Neuronal stem cell (in vitro differentiated cells): Measurements from ENCODE around the gene ZSWIM5.
"Not testable (repeated sequence)": the region's sequence is repeated elsewhere in the genome, so short reads cannot be mapped to it uniquely, and the experiment has no call there.

ENCODE experiments used
- DNase-seq: peaks from one replicate; pipeline ENCODE4 v3.0.0-alpha.2; 2013; ENCODE audit warnings: low spot score
- H2AFZ ChIP-seq: one replicate; pipeline ENCODE4 v1.6.1; 2013; ENCODE audit warnings: mild to moderate bottlenecking, low read length, inconsistent platforms
- H2AK5ac ChIP-seq: 2 replicates; pipeline ENCODE4 v1.6.1; 2013; ENCODE audit warnings: low read depth, mild to moderate bottlenecking, inconsistent platforms, low read length, moderate library complexity, mixed read lengths
- H2BK120ac ChIP-seq: 2 replicates; pipeline ENCODE4 v1.6.1; 2013; ENCODE audit warnings: low read depth, mild to moderate bottlenecking, inconsistent platforms, low read length, moderate library complexity, mixed read lengths
- H2BK12ac ChIP-seq: one replicate; pipeline ENCODE4 v1.6.1; 2013; ENCODE audit warnings: low read length, inconsistent platforms
- H2BK15ac ChIP-seq: 2 replicates; pipeline ENCODE4 v1.6.1; 2013; ENCODE audit warnings: mild to moderate bottlenecking, low read length, inconsistent platforms, mixed read lengths
- H2BK5ac ChIP-seq: one replicate; pipeline ENCODE4 v1.6.1; 2013; ENCODE audit warnings: inconsistent platforms, mild to moderate bottlenecking, low read length, moderate library complexity
- H3K14ac ChIP-seq: one replicate; pipeline ENCODE4 v1.6.1; 2013; ENCODE audit warnings: low read length, inconsistent platforms
- H3K18ac ChIP-seq: 2 replicates; pipeline ENCODE4 v1.6.1; 2013; ENCODE audit warnings: low read length, inconsistent platforms
- H3K23ac ChIP-seq: 2 replicates; pipeline ENCODE4 v1.6.1; 2013; ENCODE audit warnings: low read depth, mild to moderate bottlenecking, mixed read lengths, low read length, inconsistent platforms; ENCODE audit not compliant: poor library complexity
- H3K27ac ChIP-seq: replicated peaks from 3 replicates; pipeline ENCODE4 v1.5.1; 2013; ENCODE audit warnings: low read length, inconsistent platforms
- H3K27me3 ChIP-seq, 3 experiments: 2 replicates each; pipeline ENCODE4 v1.6.1; 2013; ENCODE audit warnings: low read length in 3 of 3, mild to moderate bottlenecking in 2 of 3, inconsistent platforms in 1 of 3, low read depth in 1 of 3, mixed read lengths in 1 of 3, moderate library complexity in 1 of 3; ENCODE audit not compliant: control insufficient read depth in 3 of 3, insufficient read depth in 3 of 3
- H3K36me3 ChIP-seq, 2 donors: replicated peaks in 1 of 2; 2 replicates each; pipeline ENCODE4 v1.6.1; 2013; ENCODE audit warnings: low read length in 2 of 2; ENCODE audit not compliant: control insufficient read depth in 2 of 2, insufficient read depth in 2 of 2
- H3K4ac ChIP-seq: 2 replicates; pipeline ENCODE4 v1.6.1; 2013; ENCODE audit warnings: inconsistent platforms, mild to moderate bottlenecking, low read length, moderate library complexity
- H3K4me1 ChIP-seq, 2 donors: 1 replicate in 1 of 2; 2 replicates in 1 of 2; pipeline ENCODE4 v1.6.1; 2013; ENCODE audit warnings: low read length in 2 of 2, low read depth in 1 of 2; ENCODE audit not compliant: control insufficient read depth in 2 of 2, insufficient read depth in 1 of 2
- H3K4me2 ChIP-seq: one replicate; pipeline ENCODE4 v1.6.1; 2013; ENCODE audit warnings: mild to moderate bottlenecking, low read length, inconsistent platforms; ENCODE audit not compliant: insufficient read depth, poor library complexity, severe bottlenecking
- H3K4me3 ChIP-seq, 2 donors: 2 replicates each; pipeline ENCODE4 v1.5.1; 2013; ENCODE audit warnings: low read length in 2 of 2, mild to moderate bottlenecking in 2 of 2, inconsistent platforms in 1 of 2, moderate library complexity in 1 of 2
- H3K79me1 ChIP-seq: one replicate; pipeline ENCODE4 v1.6.1; 2013; ENCODE audit warnings: low read depth, mild to moderate bottlenecking, inconsistent platforms, low read length, moderate library complexity
- H3K9ac ChIP-seq: one replicate; pipeline ENCODE4 v1.6.1; 2013; ENCODE audit warnings: mild to moderate bottlenecking, low read depth, low read length, inconsistent platforms; ENCODE audit not compliant: poor library complexity
- H3K9me3 ChIP-seq, 2 donors: replicated peaks in 1 of 2; 2 replicates each; pipeline versions ENCODE3 to v1.6.1; 2013; ENCODE audit warnings: low read length in 2 of 2, mild to moderate bottlenecking in 2 of 2, inconsistent platforms in 1 of 2, low read depth in 1 of 2, mixed read lengths in 1 of 2, moderate library complexity in 1 of 2; ENCODE audit not compliant: control insufficient read depth in 2 of 2, insufficient read depth in 1 of 2
- H4K8ac ChIP-seq: one replicate; pipeline ENCODE4 v1.6.1; 2013; ENCODE audit warnings: low read depth, mild to moderate bottlenecking, inconsistent platforms, low read length, moderate library complexity
- H4K91ac ChIP-seq: one replicate; pipeline ENCODE4 v1.6.1; 2013; ENCODE audit warnings: low read length, low read depth, mild to moderate bottlenecking, inconsistent platforms; ENCODE audit not compliant: poor library complexity
- WGBS, 2 donors: extraction: QIAGEN DNeasy Blood & Tissue Kit; methylation state at CpG; one replicate each; pipeline ENCODE4 v1.1.7; 2013; ENCODE audit warnings: missing lambda C conversion rate in 2 of 2, mixed read lengths in 1 of 2; ENCODE audit not compliant: insufficient read length in 2 of 2, insufficient replicate concordance in 1 of 2; ENCODE audit errors: extremely low coverage in 2 of 2; 5-methylcytosine and 5-hydroxymethylcytosine counted together

ZSWIM5 gene

GRCh38 chr1:45106864-45107263 is 99.5 kb downstream of the ZSWIM5 start:
- H3K18ac ChIP-seq, H3K4me3 ChIP-seq, H3K9ac ChIP-seq, H2BK120ac ChIP-seq, H3K27me3 ChIP-seq, H2BK12ac ChIP-seq, DNase-seq, H3K23ac ChIP-seq, H3K9me3 ChIP-seq, H4K91ac ChIP-seq, H3K36me3 ChIP-seq, H3K4ac ChIP-seq, H2AFZ ChIP-seq, H2AK5ac ChIP-seq, H3K79me1 ChIP-seq, H3K27ac ChIP-seq, H3K4me1 ChIP-seq, H2BK5ac ChIP-seq, H3K4me2 ChIP-seq, H3K14ac ChIP-seq, H2BK15ac ChIP-seq, H4K8ac ChIP-seq: not testable (repeated sequence)
- no CpG with 5 or more reads among the region's 6 CpGs for WGBS, 2 donors

GRCh38 chr1:45106156-45106545 is 100.3 kb downstream of the ZSWIM5 start:
- not testable (repeated sequence) for H3K4ac ChIP-seq, H3K14ac ChIP-seq, H3K27me3 ChIP-seq, H2AFZ ChIP-seq, H3K9me3 ChIP-seq, H2BK5ac ChIP-seq, H4K91ac ChIP-seq, H3K36me3 ChIP-seq, H4K8ac ChIP-seq, H3K4me3 ChIP-seq, DNase-seq, H2BK12ac ChIP-seq, H3K23ac ChIP-seq, H3K79me1 ChIP-seq, H2BK15ac ChIP-seq, H3K18ac ChIP-seq, H3K4me2 ChIP-seq, H3K27ac ChIP-seq, H3K4me1 ChIP-seq, H3K9ac ChIP-seq, H2BK120ac ChIP-seq, H2AK5ac ChIP-seq
- WGBS, 2 donors: no CpG with 5 or more reads among the region's 31 CpGs

GRCh38 chr1:45105486-45106155 is 100.8 kb downstream of the ZSWIM5 start:
- H3K27ac ChIP-seq, H3K4me1 ChIP-seq, H3K14ac ChIP-seq, H3K36me3 ChIP-seq, H3K9ac ChIP-seq, H2AFZ ChIP-seq, H3K18ac ChIP-seq, H3K4me2 ChIP-seq, H4K8ac ChIP-seq, DNase-seq, H2BK5ac ChIP-seq, H3K9me3 ChIP-seq, H3K23ac ChIP-seq, H4K91ac ChIP-seq, H2AK5ac ChIP-seq, H3K4ac ChIP-seq, H3K79me1 ChIP-seq, H2BK12ac ChIP-seq, H2BK120ac ChIP-seq, H3K4me3 ChIP-seq, H3K27me3 ChIP-seq, H2BK15ac ChIP-seq: not testable (repeated sequence)
- no CpG with 5 or more reads among the region's 43 CpGs for WGBS, 2 donors

GRCh38 chr1:45103534-45103933 is 102.9 kb downstream of the ZSWIM5 start:
- H3K23ac ChIP-seq: no peak overlapping the region
- no peaks in the 10 kb centered on the region for H3K4me1 ChIP-seq
- no peaks in the 10 kb centered on the region for H3K36me3 ChIP-seq
- H3K27ac ChIP-seq: no peak overlapping the region
- no peaks in the 10 kb centered on the region for H3K27me3 ChIP-seq
- no peak overlapping the region for H2BK15ac ChIP-seq
- H2BK120ac ChIP-seq: no peak overlapping the region
- no peak overlapping the region for H3K4me3 ChIP-seq
- no peak overlapping the region for H3K18ac ChIP-seq
- no peak overlapping the region for H2BK12ac ChIP-seq
- no peak for DNase-seq
- H3K4me2 ChIP-seq: no peak overlapping the region
- no peak overlapping the region for H2AK5ac ChIP-seq
- H2AFZ ChIP-seq: no peak overlapping the region
- no peak overlapping the region for H3K14ac ChIP-seq
- H4K91ac ChIP-seq: no peak overlapping the region
- H4K8ac ChIP-seq: no peak overlapping the region
- no peak overlapping the region for H2BK5ac ChIP-seq
- no peaks in the 10 kb centered on the region for H3K79me1 ChIP-seq
- no peaks in the 10 kb centered on the region for H3K9me3 ChIP-seq
- no peak overlapping the region for H3K9ac ChIP-seq
- no peak overlapping the region for H3K4ac ChIP-seq
